ENCODE measurements around the gene ZNF264. TPM values are rescaled to one million over a fixed set of nuclear protein-coding genes. Genes with fewer than 3 reads are reported as not detected.
"Not testable (repeated sequence)": the region's sequence is repeated elsewhere in the genome, so short reads cannot be mapped to it uniquely, and the experiment has no call there.

The ZNF264 gene
- total and polyA plus RNA-seq, 8 donors: 3.2 to 53.0 (median 32.8) TPM

DNA sequence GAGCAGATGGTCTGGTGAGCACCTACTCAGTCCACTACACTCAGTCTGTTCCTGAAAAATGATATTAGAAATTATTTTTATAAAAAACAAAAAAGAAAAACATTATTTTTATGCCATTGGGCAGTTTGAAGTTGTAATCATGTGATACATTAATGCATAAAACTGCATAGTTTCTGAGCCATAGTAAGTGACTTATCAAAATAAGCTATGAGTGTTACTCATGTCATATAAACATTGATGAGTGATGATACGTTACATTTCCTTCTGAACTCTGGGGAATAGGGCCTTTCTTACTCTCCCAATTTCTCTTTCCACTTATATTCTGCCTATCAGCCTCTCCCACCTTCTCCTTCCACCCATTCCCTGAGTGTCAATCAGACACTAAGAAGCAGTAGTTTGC lies 58.0 kb downstream of the ZNF264 start:
- peaks cover 0 to 57% (median 33%) of the 10 kb centered on the region in 4 donors for H3K9me3 ChIP-seq
- H3K36me3 ChIP-seq: peaks cover 73 to 98% (median 98%) of the 10 kb centered on the region in 4 donors
- H3K4me3 ChIP-seq: no peak overlapping the region
- H3K27me3 ChIP-seq: no peaks in the 10 kb centered on the region
- WGBS, 5 donors: 45 to 100% (median 93%) methylated on average over 1 of the region's 1 CpG
- H3K27ac ChIP-seq: no peak overlapping the region
- no peaks in the 10 kb centered on the region for H3K4me1 ChIP-seq
- TF ChIP-seq, protein P1, sequence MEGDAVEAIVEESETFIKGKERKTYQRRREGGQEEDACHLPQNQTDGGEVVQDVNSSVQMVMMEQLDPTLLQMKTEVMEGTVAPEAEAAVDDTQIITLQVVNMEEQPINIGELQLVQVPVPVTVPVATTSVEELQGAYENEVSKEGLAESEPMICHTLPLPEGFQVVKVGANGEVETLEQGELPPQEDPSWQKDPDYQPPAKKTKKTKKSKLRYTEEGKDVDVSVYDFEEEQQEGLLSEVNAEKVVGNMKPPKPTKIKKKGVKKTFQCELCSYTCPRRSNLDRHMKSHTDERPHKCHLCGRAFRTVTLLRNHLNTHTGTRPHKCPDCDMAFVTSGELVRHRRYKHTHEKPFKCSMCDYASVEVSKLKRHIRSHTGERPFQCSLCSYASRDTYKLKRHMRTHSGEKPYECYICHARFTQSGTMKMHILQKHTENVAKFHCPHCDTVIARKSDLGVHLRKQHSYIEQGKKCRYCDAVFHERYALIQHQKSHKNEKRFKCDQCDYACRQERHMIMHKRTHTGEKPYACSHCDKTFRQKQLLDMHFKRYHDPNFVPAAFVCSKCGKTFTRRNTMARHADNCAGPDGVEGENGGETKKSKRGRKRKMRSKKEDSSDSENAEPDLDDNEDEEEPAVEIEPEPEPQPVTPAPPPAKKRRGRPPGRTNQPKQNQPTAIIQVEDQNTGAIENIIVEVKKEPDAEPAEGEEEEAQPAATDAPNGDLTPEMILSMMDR (IDR thresholded peaks at IDR 0.05): no peak
- TF ChIP-seq POLR2AphosphoS5 (IDR thresholded peaks at IDR 0.05) (no peak), EP300 (IDR thresholded peaks at IDR 0.05) (no peak), POLR2A (IDR thresholded peaks at IDR 0.05) (no peak)
- intact Hi-C loops (cut with DNase I; ENCODE audit: low total_unique reads): no loop called here
- no peak for DNase-seq

DNA sequence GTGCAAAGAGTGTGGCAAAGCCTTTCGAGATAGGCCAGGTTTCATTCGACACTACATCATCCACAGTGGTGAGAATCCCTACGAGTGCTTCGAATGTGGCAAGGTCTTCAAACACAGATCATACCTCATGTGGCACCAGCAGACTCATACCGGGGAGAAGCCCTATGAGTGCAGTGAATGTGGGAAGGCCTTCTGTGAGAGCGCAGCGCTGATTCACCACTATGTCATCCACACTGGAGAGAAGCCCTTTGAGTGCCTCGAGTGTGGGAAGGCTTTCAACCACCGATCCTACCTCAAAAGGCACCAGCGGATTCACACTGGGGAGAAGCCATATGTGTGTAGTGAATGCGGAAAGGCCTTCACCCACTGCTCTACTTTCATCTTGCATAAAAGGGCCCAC lies 62.5 kb downstream of the ZNF264 start:
- H3K27ac ChIP-seq; DNase-seq; H3K27me3 ChIP-seq; H3K4me1 ChIP-seq; intact Hi-C loops (cut with DNase I; ENCODE audit: low total_unique reads); H3K4me3 ChIP-seq: not testable (repeated sequence)
- H3K9me3 ChIP-seq: peaks cover 0 to 62% (median 40%) of the 10 kb centered on the region in 4 donors
- 89 to 96% (median 94%) methylated on average over 11 of the region's 11 CpGs for WGBS, 5 donors
- peaks cover 40 to 94% (median 74%) of the 10 kb centered on the region in 4 donors for H3K36me3 ChIP-seq

DNA sequence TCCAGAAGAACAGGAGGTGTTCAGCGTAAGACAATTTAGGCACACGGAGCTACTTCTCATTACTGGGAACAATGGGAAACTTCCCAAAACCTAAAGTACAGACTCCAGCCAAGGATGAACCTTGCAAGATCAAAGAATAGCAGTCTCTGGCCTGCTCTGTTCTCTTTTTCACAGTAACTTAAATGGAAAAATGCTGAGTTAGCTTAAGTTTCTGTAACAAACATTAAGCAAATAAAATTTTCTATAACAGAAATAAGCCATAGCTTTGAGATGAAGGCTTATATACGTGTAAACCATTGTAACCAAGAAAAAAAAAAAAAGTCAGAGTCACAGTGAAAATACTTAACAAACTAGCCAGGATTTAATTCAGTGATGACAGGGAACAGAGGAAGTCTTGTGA lies 70.7 kb downstream of the ZNF264 start:
- Histone ChIP-seq H3K9me3 (peaks cover 3 to 65% (median 19%) of the 10 kb centered on the region in 4 donors), H3K4me3 (no peak overlapping the region), H3K27ac (no peak overlapping the region), H3K4me1 (no peaks in the 10 kb centered on the region), H3K27me3 (no peaks in the 10 kb centered on the region), H3K36me3 (peaks cover 4 to 41% (median 30%) of the 10 kb centered on the region in 4 donors)
- intact Hi-C loops (cut with DNase I; ENCODE audit: low total_unique reads): no loop called here
- no peak for TF ChIP-seq EP300 (IDR thresholded peaks at IDR 0.05)
- no peak for TF ChIP-seq POLR2AphosphoS5 (IDR thresholded peaks at IDR 0.05)
- TF ChIP-seq POLR2A (IDR thresholded peaks at IDR 0.05): no peak
- TF ChIP-seq, protein P1 (IDR thresholded peaks at IDR 0.05): no peak
- DNase-seq: no peak
- 90 to 96% (median 94%) methylated on average over 3 of the region's 3 CpGs for WGBS, 5 donors

DNA sequence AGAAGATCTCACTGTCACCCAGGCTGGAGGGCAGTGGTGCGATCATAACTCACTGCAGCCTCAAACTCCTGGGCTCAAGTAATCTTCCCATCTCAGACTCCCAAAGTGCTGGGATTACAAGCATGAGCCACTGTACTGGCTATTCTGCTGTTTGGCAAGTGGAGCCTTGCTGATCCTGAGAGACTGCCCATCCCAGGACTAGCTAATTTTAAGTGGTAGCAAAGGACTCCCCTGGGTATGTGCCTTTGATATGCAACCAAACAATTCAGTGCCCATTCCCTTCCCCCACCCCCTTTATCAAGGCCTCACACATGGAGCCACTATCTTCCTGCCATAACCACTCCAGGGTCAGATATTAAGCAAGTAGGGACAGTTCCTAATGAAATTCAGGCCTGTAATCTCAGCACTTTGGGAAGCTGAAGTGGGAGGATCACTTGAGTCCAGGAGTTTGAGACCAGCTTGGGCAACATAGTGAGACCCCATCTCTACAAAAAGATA lies 72.0 kb downstream of the ZNF264 start:
- peaks cover 3 to 65% (median 19%) of the 10 kb centered on the region in 4 donors for H3K9me3 ChIP-seq
- DNase-seq: no peak
- intact Hi-C loops (cut with DNase I; ENCODE audit: low total_unique reads): no loop called here
- H3K27ac ChIP-seq: no peak overlapping the region
- no peak overlapping the region for H3K4me3 ChIP-seq
- H3K27me3 ChIP-seq: no peaks in the 10 kb centered on the region
- 92 to 100% (median 100%) methylated on average over 1 of the region's 1 CpG for WGBS, 5 donors
- peaks cover 4 to 37% (median 27%) of the 10 kb centered on the region in 4 donors for H3K36me3 ChIP-seq
- no peak for TF ChIP-seq EP300 (IDR thresholded peaks at IDR 0.05)
- no peak for TF ChIP-seq POLR2A (IDR thresholded peaks at IDR 0.05)
- TF ChIP-seq, protein P1 (IDR thresholded peaks at IDR 0.05): no peak
- no peak for TF ChIP-seq POLR2AphosphoS5 (IDR thresholded peaks at IDR 0.05)
- no peaks in the 10 kb centered on the region for H3K4me1 ChIP-seq

DNA sequence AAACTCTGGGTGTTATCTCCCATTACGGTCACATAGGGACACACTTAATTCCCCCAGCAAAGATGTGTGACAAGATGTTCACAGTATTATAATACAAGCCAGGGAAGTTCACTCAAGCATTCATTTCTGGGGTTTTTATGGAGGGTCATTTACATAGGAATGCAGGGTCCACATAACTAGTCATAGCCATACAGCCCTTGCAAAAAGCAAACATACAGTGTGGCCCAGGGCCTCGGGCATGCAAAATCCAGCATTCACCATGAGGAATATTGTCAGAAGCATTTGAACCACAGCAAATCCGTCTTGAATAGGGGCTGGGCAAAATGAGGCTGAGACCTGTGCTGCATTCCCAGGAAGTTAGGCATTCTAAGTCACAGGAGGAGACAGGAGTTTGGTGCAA lies 76.0 kb downstream of the ZNF264 start:
- peaks cover 0 to 14% (median 12%) of the 10 kb centered on the region in 4 donors for H3K36me3 ChIP-seq
- 76 to 90% (median 84%) methylated on average over 3 of the region's 3 CpGs for WGBS, 5 donors
- no peak overlapping the region for H3K27ac ChIP-seq
- H3K27me3 ChIP-seq: no peaks in the 10 kb centered on the region
- no peak for DNase-seq
- no peaks in the 10 kb centered on the region for H3K4me1 ChIP-seq
- H3K9me3 ChIP-seq: peaks cover 0 to 28% (median 2%) of the 10 kb centered on the region in 4 donors
- H3K4me3 ChIP-seq: no peak overlapping the region
- intact Hi-C loops (cut with DNase I; ENCODE audit: low total_unique reads): no loop called here
- TF ChIP-seq EP300 (IDR thresholded peaks at IDR 0.05) (no peak), POLR2A (IDR thresholded peaks at IDR 0.05) (no peak), POLR2AphosphoS5 (IDR thresholded peaks at IDR 0.05) (no peak)
- TF ChIP-seq, protein P1 (IDR thresholded peaks at IDR 0.05): no peak

Measured in stomach (tissue), 9 donors.